MM.1S (cell line): Measurements from ENCODE around the gene DTNB.

Experiments used
- EZH2 ChIP-seq: fragments of 300-600 bp; sonication (generic); optimal IDR thresholded peaks from 2 replicates; pipeline ENCODE3; 2017; ENCODE audit warnings: low read depth, mild to moderate bottlenecking, antibody characterized with exemption, low read length, mixed read lengths
- TF ChIP-seq, protein P1 (sequence below): fragments of 300-600 bp; sonication (generic); IDR thresholded peaks from 2 replicates; pipeline ENCODE4 v1.5.1; 2016; ENCODE audit warnings: antibody characterized with exemption, low read length, mixed read lengths

- TF ChIP-seq, protein P1, sequence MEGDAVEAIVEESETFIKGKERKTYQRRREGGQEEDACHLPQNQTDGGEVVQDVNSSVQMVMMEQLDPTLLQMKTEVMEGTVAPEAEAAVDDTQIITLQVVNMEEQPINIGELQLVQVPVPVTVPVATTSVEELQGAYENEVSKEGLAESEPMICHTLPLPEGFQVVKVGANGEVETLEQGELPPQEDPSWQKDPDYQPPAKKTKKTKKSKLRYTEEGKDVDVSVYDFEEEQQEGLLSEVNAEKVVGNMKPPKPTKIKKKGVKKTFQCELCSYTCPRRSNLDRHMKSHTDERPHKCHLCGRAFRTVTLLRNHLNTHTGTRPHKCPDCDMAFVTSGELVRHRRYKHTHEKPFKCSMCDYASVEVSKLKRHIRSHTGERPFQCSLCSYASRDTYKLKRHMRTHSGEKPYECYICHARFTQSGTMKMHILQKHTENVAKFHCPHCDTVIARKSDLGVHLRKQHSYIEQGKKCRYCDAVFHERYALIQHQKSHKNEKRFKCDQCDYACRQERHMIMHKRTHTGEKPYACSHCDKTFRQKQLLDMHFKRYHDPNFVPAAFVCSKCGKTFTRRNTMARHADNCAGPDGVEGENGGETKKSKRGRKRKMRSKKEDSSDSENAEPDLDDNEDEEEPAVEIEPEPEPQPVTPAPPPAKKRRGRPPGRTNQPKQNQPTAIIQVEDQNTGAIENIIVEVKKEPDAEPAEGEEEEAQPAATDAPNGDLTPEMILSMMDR, result no peak
- no peak for TF ChIP-seq EZH2
Observed at GRCh38 chr2:25375989-25376545, 297.3 kb downstream of the DTNB start.
